AG09309 (cell line): Measurements from ENCODE around the gene ADAM19.

ENCODE experiments used
- DNase-seq: peaks from one replicate; pipeline ENCODE4 v3.0.0-alpha.2; 2010; ENCODE audit warnings: low read depth
- H3K4me3 ChIP-seq: 2 replicates; pipeline ENCODE4 v1.5.1; 2011; ENCODE audit warnings: mild to moderate bottlenecking, low read depth, low read length, moderate library complexity; ENCODE audit not compliant: control insufficient read depth
- TF ChIP-seq, protein P1 (sequence below): IDR thresholded peaks from 2 replicates; pipeline ENCODE4 v1.5.1; 2011; ENCODE audit warnings: mild to moderate bottlenecking, low read depth, low read length, inconsistent platforms; ENCODE audit not compliant: insufficient read depth, control insufficient read depth; ENCODE audit errors: missing control alignments

The ADAM19 gene

DNA sequence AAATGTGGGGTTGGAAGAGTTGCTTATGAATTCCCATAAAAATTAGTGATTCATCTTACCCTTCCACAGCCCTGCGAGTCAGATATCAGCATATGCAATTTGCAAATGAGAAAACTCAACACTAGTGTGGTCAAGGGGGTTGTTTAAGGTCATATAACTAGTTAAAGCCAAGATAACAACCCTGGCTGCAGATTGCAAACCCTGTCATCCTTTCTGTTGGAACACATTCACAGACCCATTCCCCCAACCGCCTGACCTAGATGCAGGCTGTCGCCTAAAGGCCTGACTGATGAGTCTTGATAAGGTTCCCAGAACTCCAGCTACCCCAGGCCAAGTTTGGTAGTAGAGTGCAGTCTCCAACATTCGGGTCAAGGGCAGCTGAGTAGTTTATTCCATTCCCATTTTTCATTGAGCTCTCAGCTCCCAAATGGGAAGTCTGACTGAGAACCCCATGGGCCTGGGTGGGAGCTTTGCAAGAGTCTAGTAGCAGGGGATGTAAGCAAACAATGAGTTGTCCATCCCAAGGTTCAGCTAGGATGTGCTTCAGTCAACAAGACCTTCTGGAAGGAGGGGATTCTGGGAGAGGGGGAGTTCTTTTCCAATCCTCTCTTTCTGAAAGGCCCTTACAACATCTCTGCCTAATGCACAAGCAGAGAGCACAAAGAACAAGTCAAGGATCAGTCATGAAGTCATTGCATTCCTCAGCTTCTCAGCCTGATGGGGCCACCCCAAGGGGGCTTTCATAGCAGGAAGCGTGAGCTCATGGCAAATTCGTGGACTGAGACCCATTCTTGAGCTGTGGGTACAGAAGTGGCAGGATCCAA, 40.3 kb downstream of the ADAM19 start:
- no peak overlapping the region for H3K4me3 ChIP-seq
- TF ChIP-seq, protein P1, sequence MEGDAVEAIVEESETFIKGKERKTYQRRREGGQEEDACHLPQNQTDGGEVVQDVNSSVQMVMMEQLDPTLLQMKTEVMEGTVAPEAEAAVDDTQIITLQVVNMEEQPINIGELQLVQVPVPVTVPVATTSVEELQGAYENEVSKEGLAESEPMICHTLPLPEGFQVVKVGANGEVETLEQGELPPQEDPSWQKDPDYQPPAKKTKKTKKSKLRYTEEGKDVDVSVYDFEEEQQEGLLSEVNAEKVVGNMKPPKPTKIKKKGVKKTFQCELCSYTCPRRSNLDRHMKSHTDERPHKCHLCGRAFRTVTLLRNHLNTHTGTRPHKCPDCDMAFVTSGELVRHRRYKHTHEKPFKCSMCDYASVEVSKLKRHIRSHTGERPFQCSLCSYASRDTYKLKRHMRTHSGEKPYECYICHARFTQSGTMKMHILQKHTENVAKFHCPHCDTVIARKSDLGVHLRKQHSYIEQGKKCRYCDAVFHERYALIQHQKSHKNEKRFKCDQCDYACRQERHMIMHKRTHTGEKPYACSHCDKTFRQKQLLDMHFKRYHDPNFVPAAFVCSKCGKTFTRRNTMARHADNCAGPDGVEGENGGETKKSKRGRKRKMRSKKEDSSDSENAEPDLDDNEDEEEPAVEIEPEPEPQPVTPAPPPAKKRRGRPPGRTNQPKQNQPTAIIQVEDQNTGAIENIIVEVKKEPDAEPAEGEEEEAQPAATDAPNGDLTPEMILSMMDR = no peak
- no peak for DNase-seq

DNA sequence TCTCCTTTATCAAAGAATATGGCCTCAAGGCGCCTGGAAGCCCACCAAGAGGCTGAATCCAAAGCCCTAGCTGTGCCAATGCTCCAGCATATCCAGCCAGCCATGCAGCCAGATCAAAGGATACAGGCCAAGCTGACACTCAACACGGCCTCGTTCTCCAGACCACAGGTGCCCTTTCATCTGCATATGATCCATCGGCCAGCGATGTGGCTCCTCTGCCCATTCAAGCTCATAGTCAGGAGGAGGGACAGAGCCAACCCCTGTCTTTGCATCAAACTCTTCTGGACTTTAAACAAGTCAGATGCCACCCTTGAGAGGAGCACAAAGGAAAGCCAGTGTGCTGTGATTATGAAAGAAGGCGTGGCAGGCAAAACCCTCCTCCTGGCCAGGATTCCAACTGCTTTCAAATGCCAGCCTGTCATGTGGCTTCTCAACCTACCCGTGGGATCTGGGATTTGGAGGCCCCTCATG, 42.5 kb downstream of the ADAM19 start:
- H3K4me3 ChIP-seq = no peak overlapping the region
- TF ChIP-seq, protein P1 = no peak
- DNase-seq = no peak

DNA sequence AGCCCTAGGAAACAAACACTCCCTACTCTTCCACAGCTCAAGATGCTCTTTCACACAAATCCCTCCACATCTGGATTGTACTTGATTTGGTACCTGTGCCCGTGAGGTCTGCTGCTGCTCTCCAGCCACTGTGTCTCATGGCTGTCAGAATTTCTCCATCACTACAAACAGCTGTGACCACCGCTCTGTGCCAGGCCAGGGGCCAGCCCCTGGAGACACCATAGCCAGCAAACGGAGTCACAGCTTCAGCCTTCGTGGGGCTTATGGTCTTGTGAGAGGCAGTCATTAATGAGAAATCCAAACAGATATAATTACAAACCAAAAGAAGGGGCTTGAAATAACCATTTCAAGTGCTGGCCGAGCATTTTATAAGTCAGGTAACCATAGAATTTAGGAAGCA, 43.6 kb downstream of the ADAM19 start:
- TF ChIP-seq, protein P1 = no peak
- DNase-seq = no peak
- H3K4me3 ChIP-seq = no peak overlapping the region

GRCh38 chr5:157530226-157530972, 45.2 kb downstream of the ADAM19 start:
- no peak overlapping the region for H3K4me3 ChIP-seq
- DNase-seq = no peak

DNA sequence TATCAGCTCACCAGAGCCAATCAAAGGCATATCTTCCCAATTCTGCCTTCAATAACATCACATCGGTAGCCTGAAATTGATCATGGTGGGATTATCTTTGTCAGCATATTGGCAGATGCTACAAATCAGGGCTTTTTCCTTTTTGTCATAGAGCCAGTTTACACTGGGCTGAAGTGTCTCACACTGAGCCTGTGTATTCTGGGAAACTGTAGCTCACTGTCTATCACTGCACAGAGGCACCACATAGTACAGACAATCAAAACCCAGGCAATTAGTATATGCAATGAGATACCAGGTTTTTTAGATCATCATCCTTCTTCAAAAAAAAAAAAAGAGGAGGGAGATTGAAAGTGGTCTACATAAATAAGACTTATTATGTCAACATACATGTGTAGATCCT, 46.6 kb downstream of the ADAM19 start:
- H3K4me3 ChIP-seq = no peak overlapping the region
- TF ChIP-seq, protein P1 = no peak
- no peak for DNase-seq

More at GRCh38 chr5:157530226-157530972, 45.2 kb downstream of the ADAM19 start:
- TF ChIP-seq, protein P1 = no peak

- no peak for DNase-seq
- TF ChIP-seq, protein P1 = no peak
- H3K4me3 ChIP-seq = no peak overlapping the region
Observed at GRCh38 chr5:157528036-157528632, 47.4 kb downstream of the ADAM19 start.
